HG03521 (cell line): ENCODE measurements around the gene DIP2B.

Experiments
- ATAC-seq: cut with Tn5 transposase; IDR thresholded peaks from one replicate; pipeline ENCODE4 v1.9.1; 2021; ENCODE audit warnings: mild to moderate bottlenecking, moderate library complexity; ENCODE audit not compliant: unreplicated experiment

Gene DIP2B

GRCh38 chr12:50628394-50628793 is 123.6 kb downstream of the DIP2B start:
- ATAC-seq: no peak

GRCh38 chr12:50633955-50634354 is 129.2 kb downstream of the DIP2B start:
- ATAC-seq: no peak

DNA sequence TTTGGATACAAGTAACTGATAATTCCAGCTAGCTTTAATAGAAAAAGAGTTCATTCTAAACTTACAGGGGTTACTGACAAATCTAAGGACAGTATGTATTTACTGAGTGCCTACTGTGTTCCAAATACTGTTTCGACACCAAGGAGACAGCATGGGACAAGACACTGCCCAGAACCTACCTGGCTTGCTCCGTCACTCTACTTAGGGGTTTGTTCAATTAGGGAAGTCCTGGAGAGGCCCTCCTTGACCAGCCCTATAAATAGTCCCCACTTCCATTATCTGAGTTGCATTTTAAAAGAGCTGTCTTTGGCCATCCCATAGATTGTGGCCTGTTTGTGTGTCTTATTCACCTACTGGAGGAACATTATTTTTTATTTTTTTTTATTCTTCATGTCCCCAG is 129.6 kb downstream of the DIP2B start:
- no peak for ATAC-seq

DNA sequence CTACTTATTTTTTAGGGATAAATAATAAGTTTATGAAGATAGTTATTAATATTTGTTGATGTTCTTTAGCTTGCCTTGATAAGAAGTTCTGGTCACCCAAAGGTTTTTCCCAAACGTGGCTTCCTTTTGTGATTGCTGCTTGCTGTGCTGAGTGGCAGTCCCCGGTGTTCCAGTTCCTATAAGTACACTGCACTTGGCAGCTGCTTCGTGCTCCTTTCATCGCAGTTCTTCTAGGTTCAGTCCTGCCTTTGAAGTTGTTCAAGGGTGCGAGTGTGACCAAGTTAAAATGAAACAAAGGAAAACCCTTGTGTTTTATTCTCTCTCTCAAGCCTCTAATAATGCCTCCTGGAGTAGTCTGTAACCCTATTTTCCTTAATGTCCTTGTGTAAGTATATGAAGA is 130.6 kb downstream of the DIP2B start:
- ATAC-seq: no peak

DNA sequence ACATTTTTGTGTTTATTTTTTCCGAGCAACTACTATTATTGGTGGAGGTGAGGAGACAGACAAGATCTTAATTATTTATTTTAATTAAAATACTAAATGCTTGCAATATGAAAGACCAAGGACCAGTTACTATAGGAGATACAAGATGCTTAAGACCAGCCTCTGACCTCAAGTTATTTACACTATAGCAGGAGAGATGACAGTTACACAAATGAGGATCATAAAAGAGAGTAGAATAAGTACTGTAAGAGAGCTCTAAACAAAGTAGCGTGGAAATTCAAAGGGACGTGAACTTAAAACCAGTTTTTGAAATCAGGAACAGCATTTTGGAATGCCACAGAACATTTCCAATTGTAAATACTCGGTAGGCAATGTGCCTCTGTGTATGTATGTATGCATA is 131.1 kb downstream of the DIP2B start:
- no peak for ATAC-seq

DNA sequence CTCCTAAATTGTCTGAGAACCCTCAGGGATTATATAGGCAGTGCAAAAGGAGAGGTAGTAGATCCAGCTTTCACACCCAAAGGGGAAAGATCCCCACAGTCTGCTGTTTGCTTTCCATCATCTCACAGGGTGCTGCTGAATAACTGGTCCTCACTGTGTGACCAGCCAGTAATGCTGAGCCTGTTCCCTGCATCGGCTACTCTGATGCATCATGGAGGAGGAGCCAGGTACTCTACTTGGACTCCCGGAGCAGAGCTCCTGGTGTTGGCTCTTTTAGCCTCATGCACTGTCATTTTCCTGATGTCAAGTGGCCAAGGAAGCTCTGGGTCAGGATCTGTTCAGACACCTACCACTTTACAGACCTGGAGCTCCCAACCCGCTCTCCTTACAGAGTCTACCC is 131.7 kb downstream of the DIP2B start:
- no peak for ATAC-seq

DNA sequence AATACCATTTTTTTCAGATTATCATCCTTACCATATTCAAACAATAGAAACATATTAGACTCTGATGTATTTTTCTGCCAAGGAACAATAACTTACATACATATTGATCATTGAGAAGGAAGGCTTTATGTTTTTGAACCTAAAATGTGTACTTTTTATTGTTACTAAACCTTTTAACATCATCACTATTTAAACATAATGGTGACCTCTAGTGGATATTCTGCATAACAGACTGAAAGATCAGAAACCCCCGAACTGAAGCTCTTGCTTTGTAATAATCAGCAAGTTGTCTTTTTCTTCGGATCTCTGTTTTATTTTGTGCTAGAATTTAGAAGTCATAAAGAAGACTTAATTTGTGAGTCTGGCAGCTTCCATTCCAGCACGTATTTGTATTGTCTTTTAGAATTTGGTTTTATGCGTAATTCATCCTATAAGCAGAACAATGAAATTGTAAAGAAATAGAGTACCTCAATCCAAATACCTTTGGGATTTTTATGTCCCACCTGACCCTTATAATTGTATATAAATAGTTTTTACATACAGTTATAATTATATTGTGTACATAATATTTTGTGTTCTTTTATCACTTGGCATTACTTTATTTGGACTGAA is 133.2 kb downstream of the DIP2B start:
- ATAC-seq: no peak

- no peak for ATAC-seq
Measured at GRCh38 chr12:50638482-50638880, 133.7 kb downstream of the DIP2B start.

DNA sequence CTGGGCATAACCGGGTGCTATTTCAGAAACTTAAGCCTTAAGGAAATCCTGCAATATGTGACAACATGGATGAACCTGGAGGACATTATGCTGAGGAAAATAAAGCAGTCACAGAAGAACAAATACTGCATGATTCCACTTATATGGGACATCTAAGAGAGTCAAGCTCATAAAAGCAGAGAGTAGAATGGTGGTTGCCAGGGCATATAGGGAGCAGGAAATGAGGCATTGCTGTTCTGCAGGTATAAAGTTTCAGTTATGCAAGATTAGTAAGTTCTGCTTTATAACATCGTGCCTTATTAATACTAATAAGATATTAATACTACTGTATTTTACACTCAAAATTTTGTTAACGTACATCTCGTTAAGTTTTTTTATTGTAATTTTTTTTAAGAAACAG is 134.9 kb downstream of the DIP2B start:
- ATAC-seq: no peak

DNA sequence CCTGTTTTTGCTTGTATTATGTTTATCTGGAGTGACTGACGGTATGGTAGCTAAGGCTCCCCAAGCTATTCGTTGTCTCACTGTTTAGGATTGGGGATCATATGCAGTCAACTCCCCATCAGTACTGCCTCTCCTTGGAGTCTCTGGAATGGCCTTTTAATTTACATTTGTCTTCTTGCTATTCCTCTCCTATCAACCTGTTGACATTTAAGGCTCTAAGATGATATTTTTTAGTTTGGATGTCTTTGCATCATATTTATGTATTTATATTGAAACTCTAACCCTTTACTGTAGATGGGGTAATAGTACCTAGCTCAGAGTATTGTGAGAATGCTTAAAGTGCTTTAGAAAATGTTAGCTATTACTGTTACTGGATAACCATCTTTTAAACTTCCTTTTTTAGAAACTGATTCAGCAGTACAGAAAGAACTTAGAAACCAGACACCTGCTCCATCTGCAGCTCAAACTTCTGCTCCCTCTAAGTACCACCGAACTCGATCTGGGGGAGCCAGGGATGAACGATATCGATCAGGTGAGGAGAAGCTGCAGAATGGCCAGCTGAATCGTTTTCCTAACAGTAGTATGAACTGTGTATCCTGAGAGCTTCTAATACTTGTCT is 135.6 kb downstream of the DIP2B start:
- no peak for ATAC-seq

DNA sequence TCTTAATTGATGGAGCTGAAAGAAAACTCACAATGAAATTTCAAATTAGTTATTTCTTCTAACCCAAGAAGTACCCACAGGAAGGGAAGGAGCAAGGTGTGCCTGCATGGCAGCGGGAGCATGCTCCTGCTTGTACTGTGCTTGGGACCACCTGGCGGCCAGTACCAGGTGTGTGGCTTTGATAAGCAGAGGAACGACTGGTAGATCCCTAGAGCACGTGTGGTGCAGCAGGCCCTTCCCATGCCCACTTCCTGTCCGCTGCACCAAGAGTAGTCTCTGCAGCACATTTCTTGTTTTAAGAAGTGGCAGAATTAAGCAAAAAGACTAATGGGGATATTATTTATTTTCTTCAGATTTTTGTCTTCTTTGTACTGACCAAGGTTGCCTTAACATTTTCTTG is 136.8 kb downstream of the DIP2B start:
- ATAC-seq: no peak

GRCh38 chr12:50642035-50642451 is 137.3 kb downstream of the DIP2B start:
- ATAC-seq: no peak

GRCh38 chr12:50642761-50643160 is 138.0 kb downstream of the DIP2B start:
- ATAC-seq: no peak

GRCh38 chr12:50647031-50647430 is 142.2 kb downstream of the DIP2B start:
- ATAC-seq: no peak

- no peak for ATAC-seq
Measured at GRCh38 chr12:50647479-50647878, 142.7 kb downstream of the DIP2B start.

- ATAC-seq: no peak
Measured at GRCh38 chr12:50650285-50650684, 145.5 kb downstream of the DIP2B start.

DNA sequence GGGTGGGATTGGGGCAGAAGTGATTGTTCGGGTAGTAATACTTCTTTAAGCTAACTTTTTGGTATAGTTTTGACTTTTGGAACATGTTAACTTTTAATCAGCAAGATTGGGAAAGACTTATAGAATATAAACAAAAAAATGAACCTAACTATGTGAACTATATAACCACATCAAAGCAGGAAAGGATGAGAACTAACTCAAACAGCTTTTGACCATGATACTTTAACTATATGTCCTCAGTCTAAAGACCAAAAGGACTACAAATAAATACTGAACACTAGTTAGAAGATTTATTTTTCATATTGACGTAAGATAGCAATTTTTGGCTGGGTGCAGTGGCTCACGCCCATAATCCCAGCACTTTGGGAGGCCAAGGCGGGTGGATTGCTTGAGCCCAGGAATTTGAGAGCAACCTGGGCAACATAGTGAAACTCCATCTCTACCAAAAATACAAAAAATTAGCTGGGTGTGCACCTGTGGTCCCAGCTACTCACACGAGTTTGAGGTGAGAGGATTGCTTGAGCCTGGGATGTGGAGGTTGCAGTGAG is 150.7 kb downstream of the DIP2B start:
- no peak for ATAC-seq

DNA sequence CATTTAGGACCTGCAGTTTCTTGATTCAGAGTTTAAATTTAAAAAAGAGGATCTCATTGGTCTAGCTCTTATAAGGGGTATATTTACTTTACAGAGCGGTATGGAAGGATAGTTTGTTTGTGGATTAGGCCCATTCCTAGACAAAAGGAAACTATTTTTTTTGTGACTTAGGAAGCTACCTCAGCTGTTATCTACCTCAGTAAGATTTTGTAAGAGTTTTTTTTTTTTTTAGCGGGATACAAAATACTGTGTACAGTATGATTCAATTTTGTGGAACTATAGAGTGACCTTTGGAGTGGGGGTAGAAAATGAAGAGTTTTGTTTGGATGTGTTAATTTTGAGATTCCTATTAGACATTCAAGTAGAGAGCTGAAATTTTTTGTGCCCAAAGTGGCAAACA is 154.5 kb downstream of the DIP2B start:
- ATAC-seq: no peak

GRCh38 chr12:50659690-50660424 is 155.1 kb downstream of the DIP2B start:
- no peak for ATAC-seq

DNA sequence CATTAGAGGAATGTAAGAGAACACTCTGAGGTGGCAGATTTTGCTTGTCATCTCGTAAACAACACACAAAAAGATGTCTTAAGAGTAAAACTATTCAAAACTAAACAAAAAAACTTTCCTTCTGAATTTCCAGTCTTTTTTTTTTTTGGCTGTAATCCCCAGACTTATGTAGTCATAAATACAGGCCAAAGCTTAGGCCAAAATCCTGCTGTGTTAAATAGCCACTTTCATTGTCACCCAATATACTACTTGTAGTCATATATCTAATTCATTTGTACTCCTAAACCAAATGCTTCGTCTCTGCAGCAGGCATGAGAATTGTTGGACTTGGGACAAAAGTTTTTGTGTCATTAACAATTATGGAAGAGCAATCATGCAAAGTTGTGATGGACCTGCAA is 155.6 kb downstream of the DIP2B start:
- ATAC-seq: no peak

DNA sequence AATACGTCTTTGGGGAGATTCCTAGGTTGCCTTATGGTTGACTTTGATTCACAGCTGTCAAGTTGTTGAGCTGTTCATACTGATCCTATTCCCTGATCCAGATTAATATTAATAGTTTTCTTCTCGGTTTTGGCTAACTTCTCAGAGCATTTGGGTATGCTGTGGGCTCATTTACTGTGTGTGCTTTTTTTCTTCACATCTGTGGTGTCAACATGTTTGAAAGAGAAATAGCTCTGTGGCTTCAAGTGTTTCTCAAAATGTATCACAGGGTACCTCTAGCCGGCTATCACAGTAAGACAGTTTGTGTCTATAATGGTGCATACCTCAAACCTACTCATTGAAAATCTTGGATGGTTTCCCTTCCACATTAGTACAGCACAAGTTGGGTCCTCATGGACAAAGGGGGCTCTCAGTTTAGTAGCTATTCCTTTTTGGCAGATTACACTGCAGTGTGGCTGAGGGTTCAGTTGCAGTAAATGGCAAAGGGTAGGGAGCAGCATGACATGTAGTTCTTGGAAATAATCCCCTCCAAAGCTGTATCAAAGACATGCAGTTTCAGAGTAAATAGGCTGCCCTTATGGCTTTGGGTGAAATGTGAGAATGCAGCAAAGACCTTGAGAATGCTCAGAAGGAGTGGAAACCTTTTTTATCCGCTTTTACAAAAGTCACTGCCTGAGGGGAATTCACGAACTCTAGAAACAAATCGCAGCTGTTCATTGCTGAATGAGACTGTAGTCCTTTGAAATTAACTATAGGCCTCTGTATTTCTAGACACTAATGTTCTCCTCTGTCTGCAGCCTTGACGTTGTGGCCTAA is 156.7 kb downstream of the DIP2B start:
- ATAC-seq: no peak
